Brain microvascular endothelial cell (primary cell): ENCODE results near the gene DDX4.
A peak's percentile ranks its signal among the peaks of the same experiment; 100 is the strongest.

ENCODE experiments used
- DNase-seq: peaks from one replicate; pipeline ENCODE4 v3.0.0-alpha.2; 2020
- H3K27ac ChIP-seq: fragments of 250-450 bp; sonication (Bioruptor Pico); 2 replicates; pipeline ENCODE4 v1.5.1; 2020; ENCODE audit warnings: mild to moderate bottlenecking, moderate library complexity
- H3K27me3 ChIP-seq: fragments of 250-450 bp; sonication (Bioruptor Pico); replicated peaks from 2 replicates; pipeline ENCODE4 v1.5.1; 2020; ENCODE audit warnings: mild to moderate bottlenecking
- H3K36me3 ChIP-seq: fragments of 250-450 bp; sonication (Bioruptor Pico); replicated peaks from 2 replicates; pipeline ENCODE4 v1.5.1; 2020; ENCODE audit warnings: mild to moderate bottlenecking
- H3K4me3 ChIP-seq: 2 replicates; pipeline ENCODE4 v1.5.1; 2011; ENCODE audit warnings: low read depth, mild to moderate bottlenecking, control low read depth, low read length, moderate library complexity
- in situ Hi-C: cut with HindIII; loops from 2 replicates; pipeline ENCODE4 v1.10.0; 2017; ENCODE audit warnings: low sequenced_read_pairs, low pct_ligation_motif_present
- TF ChIP-seq, protein P1 (sequence below): IDR thresholded peaks from 2 replicates; pipeline ENCODE4 v1.5.1; 2011; ENCODE audit warnings: low read depth, mild to moderate bottlenecking, moderate library complexity, low read length, control low read depth, inconsistent platforms; ENCODE audit errors: missing control alignments

DDX4 gene

DNA sequence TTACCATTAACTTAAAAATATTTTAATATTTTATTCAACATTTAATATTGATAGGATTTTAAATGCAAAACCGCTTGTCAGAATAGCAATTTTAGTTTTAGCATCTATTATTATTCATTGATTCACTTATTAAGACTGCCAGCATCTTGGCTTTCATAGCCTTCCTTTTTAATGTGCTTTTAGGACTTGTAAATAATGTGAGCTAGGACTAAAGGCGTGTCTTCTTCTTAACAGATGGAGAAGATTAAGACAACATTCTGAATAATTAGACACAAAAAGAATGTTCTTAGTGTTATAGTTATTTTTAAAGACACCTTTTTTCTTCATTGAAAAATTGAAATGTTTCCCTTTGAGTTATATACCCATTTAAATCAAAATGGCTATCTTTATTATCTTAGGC lies 120.2 kb downstream of the DDX4 start:
- no peak for DNase-seq
- TF ChIP-seq, protein P1, sequence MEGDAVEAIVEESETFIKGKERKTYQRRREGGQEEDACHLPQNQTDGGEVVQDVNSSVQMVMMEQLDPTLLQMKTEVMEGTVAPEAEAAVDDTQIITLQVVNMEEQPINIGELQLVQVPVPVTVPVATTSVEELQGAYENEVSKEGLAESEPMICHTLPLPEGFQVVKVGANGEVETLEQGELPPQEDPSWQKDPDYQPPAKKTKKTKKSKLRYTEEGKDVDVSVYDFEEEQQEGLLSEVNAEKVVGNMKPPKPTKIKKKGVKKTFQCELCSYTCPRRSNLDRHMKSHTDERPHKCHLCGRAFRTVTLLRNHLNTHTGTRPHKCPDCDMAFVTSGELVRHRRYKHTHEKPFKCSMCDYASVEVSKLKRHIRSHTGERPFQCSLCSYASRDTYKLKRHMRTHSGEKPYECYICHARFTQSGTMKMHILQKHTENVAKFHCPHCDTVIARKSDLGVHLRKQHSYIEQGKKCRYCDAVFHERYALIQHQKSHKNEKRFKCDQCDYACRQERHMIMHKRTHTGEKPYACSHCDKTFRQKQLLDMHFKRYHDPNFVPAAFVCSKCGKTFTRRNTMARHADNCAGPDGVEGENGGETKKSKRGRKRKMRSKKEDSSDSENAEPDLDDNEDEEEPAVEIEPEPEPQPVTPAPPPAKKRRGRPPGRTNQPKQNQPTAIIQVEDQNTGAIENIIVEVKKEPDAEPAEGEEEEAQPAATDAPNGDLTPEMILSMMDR = no peak
- Histone ChIP-seq H3K27ac (no peak overlapping the region), H3K4me3 (no peak overlapping the region), H3K36me3 (no peaks in the 10 kb centered on the region), H3K27me3 (no peaks in the 10 kb centered on the region)
- in situ Hi-C loops = no loop called here

DNA sequence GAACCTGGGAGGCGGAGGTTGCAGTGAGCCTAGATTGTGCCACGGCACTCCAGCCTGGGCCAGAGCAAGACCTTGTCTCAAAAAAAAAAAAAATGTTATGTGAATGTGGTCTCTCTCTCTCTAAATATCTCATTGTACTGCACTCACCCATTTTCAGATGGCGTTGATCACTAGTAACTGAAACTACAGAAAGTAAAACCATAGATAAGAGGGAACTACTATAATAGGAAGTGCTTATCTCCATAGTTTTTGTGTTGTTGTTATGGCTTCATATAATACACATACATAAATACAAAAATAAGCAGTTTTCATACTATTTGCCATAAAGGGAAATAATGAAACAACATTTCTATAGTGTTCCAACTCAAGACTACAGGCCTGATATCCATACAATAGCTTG lies 122.4 kb downstream of the DDX4 start:
- DNase-seq = no peak
- TF ChIP-seq, protein P1 = no peak
- no peaks in the 10 kb centered on the region for H3K27me3 ChIP-seq
- H3K4me3 ChIP-seq = no peak overlapping the region
- H3K36me3 ChIP-seq = no peaks in the 10 kb centered on the region
- no peak overlapping the region for H3K27ac ChIP-seq
- in situ Hi-C loops = no loop called here

DNA sequence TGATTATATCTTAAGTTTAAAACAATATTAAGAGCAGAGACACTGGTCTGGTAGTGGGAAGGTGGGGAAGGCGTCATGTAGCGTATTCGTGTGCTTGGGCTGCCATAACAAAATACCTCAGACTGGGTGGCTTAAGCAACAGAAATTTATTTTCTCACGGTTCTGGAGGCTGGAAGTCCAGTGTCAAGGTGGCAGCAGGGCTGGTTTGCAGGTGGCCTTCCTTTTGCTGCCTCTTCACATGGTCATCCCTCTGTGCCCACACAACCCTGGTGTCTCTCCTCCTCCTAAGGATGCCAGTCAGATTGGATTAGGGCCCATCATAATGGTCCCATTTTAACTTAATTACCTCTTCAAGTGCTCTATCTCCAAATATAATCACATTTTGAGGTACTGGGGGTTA lies 122.8 kb downstream of the DDX4 start:
- TF ChIP-seq, protein P1 = no peak
- DNase-seq = no peak
- no peaks in the 10 kb centered on the region for H3K36me3 ChIP-seq
- no peak overlapping the region for H3K27ac ChIP-seq
- no peaks in the 10 kb centered on the region for H3K27me3 ChIP-seq
- H3K4me3 ChIP-seq = no peak overlapping the region
- in situ Hi-C loops = no loop called here

DNA sequence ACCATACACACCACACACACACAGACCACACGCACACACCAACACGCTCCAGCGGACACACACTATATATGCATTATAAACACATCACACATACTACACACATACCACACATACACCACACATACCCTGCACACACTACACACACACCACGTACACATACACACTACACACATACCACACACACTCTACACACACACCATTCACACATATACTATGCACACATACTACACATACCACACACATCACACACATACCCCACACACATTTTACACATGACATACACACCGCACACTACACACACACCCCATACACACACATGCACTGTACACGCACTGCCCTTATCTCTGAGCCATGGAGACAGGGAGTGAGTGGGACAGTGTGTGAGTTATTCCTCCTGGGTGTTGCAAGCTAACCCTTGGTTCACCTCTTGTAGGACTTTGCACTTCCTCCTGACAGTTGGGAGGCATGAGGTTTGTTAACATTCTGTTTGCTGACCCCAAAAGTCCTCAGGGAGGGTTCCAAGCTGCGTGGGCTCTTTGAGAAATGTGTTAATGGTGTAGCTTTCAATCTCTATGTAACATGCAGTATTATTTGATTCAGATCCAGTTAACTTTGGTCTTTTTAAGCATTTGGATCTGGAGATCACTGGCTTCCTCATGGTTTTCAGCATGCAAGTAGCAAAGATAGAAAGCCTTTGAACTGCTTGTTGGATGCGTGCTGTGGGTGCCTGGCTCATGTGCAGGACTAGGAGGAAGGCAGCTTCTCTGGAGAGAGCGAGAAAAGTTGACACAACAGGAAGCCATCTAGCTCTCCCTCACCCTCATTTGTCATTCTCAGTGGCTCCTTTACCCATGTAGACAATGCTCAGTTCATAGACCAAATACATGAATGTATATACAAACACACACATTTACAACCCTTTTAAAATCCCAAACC lies 127.0 kb downstream of the DDX4 start:
- peak; percentile 25 for DNase-seq
- no peaks in the 10 kb centered on the region for H3K27me3 ChIP-seq
- H3K27ac ChIP-seq = no peak overlapping the region
- in situ Hi-C loops = no loop called here
- H3K4me3 ChIP-seq = no peak overlapping the region
- TF ChIP-seq, protein P1 = no peak
- no peaks in the 10 kb centered on the region for H3K36me3 ChIP-seq

DNA sequence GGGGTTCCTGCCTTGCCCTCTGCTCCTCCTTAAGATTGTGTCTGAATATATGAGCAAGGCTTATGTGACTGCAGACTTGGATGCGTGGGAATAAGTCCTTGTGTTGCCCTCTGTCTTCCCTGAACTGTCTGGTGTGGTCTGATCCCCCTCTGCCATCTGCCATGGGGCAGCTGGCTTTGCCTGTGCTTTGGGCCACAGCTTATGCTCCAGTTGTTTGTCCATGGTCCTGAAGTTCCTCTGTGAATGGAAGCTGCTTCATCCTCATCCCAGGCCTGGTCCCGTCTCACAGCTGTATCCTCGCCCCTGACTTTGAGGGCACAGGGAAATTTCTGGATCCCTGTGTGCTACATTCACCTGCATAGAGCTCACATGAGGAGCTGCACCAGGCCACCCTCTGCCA lies 128.0 kb downstream of the DDX4 start:
- no peaks in the 10 kb centered on the region for H3K36me3 ChIP-seq
- TF ChIP-seq, protein P1 = no peak
- DNase-seq = peak; percentile 23
- no peak overlapping the region for H3K27ac ChIP-seq
- no peaks in the 10 kb centered on the region for H3K27me3 ChIP-seq
- in situ Hi-C loops = no loop called here
- no peak overlapping the region for H3K4me3 ChIP-seq
